Right kidney (tissue), 1 donor: ENCODE measurements around the gene CGNL1.

Source experiments
- DNase-seq: peaks from one replicate; pipeline ENCODE4 v3.0.0-alpha.2; 2016

Gene CGNL1

DNA sequence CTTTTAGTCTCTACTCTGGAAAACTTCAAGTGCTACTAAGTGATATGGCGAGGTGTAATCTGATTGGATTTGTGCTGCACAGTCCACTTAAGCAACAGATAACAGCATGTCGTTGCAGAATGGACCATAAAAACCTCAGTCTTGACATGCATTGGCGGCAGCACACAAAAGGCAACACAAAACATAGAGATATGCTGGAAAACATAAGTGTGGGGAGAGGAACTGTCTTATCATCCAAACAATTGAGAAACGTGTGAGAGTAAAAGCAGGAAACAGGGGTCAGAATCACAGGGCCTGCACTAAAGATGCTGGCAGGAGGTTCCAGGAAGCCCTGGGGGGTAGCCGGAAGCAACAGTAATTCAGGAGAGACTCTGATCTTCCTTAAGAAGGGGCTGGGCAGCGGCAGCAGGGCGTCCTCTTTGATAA, 82.1 kb downstream of the CGNL1 start:
- no peak for DNase-seq

DNA sequence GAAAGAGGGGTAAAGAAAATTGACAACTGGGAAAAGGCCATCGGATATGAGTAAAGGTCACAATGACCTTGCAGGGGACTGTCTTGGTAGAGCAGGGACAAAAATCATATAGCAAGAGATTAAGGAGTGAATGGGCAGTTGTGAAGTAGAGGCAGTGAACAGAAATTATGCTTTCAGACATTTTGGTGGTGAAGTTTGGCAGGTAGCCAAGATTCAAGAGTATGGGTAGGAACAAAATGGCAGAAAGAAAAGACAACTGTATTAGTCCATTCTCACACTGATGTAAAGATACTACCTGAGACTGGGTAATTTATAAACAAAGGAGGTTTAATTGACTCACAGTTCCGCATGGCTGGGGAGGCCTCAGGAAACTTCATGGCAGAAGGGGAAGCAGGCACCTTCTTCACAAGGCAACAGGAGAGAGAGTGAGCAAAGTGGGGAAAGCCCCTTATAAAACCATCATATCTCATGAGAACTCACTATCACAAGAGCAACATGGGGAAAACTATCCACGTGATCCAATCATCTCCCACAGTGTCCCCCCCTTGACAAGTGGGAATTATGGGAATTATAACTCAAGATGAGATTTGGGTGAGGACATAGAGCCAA, 84.0 kb downstream of the CGNL1 start:
- DNase-seq, result no peak

DNA sequence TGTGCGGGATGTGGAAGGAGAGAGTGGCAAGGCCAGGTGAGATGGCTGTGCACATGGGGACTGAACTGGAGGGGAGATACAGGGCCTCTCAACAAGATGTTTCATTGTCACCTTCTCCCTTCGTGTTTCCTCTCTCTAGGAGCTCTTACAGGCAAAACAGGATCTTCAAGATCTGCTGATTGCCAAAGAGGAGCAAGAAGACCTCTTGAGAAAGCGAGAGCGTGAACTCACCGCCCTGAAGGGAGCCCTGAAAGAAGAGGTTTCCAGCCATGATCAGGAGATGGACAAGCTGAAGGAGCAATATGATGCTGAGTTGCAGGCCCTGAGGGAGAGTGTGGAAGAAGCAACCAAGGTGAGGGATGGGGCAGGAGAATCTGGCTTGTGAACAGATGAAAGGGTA, 85.2 kb downstream of the CGNL1 start:
- no peak for DNase-seq

DNA sequence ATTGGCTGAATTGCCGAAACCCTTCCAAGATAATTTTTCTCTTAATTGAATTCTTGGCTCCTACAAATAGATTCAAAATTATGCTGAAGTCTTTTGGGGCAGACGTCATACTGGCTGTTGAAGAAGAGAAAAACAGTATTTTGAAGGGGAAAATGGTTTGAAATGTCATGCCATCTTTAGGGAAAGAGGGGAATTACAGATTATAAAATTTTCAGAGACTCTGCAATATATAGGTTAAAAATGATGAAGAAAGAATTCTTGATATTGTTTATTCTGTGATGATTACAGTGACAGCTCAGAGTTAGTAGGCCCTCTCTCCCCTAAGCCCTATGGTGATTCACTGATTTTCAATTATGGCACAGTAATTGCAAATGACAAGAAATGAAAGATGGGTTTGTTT, 86.1 kb downstream of the CGNL1 start:
- DNase-seq, result no peak

DNA sequence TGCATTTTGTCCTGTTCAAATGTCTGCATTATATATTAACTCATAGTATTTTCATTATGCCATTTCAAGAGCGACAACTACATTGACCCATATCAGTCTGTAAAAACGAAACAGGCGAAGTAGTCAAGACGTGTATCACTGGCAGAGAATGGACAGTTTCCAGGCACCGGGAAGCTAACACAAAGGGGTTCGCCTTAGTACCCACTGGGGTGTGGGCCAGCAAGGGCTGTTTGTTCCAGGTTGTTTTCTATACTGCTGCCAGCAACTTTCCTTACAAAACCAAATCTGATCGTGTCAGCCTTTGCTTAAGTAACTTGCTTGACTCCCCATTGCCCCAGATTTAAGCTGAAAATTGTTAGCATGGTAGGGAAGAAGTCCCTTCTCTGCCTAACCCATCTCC, 87.1 kb downstream of the CGNL1 start:
- DNase-seq, result no peak

DNA sequence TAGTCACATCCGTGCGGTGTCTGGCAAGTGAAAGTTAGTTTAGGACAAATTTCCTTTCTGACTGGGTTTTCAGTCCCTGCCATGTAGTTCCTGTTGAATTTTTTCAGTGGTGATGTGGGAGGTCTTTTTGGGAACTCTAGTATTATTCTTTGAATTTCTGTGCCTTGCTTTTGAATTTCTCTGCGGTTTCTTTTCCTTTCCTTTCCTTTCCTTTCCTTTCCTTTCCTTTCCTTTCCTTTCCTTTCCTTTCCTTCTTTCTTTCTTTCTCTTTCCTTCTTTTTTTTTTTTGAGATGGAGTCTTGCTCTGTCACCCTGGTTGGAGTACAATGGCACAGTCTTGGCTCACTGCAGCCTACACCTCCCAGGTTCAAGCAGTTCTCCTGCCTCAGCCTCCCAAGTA, 88.2 kb downstream of the CGNL1 start:
- no peak for DNase-seq

DNA sequence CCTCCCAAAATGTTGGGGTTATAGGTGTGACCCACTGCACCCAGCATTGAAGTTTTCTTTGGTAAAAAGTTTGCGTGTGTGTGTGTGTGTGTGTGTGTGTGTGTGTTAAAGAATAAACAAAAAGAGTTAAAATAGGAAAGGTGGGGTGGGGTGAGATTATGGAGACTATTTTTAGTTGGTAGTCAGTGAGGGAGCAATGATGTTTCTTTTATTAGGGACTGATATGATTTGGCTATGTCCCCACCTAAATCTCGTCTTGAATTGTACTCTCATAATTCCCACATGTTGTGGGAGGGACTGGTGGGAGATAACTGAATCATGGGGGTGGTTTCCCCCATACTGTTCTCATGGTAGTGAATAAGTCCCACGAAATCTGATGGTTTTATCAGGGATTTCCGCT, 92.2 kb downstream of the CGNL1 start:
- DNase-seq, result no peak

DNA sequence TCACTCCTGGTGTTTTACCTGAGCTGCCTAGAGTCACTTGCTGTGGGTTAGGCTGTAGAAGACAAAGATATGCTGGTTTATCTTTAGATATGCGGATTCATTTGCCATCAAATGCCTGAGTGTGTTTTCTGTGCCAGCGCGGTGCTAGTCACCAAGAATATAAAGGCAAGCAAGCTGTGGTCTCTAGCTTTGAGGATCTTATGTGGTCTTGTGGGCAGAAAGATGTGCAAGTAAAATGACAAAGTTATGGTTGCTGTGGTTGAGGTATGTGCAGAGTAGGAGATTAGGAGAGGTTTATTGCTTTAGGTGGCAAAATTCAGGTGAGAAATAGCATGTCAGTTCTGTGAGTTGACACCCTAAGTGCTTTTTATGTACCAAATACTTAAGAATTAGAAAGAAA, 94.2 kb downstream of the CGNL1 start:
- no peak for DNase-seq

DNA sequence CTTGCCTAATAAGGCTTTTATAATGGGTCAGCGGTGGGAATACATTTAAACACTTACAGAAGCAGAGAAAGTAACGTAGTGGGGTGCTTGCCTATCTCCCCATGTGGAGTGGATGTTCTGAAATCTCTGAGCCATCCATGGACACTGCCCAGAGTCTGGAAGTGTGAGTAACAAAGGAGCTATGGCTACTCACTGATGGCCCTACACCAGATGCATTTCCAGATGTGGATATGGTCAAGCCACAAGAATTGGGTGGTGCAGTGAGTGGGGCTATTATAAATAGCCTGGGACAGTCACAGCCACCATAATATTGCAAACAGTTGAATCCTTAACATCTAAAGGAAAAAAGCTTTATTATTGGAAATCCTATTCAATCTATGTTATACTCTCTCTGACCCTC, 96.6 kb downstream of the CGNL1 start:
- DNase-seq, result no peak

DNA sequence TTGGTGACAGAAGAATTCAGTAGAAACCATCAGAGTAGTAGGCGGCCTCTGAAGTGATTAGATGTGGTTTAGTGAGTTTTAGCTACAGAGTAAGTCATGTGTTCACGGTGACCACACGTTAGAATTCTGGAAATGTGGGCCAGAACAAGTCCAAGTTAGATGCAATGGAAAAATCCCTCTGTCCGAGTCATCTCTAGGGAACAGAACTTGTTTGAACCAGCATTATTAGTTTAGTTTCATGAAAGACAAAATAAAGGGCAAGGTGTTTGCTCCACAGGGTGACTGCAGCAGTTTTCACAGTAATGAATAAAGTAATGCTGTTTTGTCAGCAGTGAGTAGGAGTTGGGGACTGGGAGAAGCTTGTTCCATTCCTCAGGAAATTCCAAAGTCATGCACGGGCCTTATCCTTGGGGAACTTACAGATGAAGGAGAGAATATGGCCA, 100.2 kb downstream of the CGNL1 start:
- DNase-seq, result no peak

DNA sequence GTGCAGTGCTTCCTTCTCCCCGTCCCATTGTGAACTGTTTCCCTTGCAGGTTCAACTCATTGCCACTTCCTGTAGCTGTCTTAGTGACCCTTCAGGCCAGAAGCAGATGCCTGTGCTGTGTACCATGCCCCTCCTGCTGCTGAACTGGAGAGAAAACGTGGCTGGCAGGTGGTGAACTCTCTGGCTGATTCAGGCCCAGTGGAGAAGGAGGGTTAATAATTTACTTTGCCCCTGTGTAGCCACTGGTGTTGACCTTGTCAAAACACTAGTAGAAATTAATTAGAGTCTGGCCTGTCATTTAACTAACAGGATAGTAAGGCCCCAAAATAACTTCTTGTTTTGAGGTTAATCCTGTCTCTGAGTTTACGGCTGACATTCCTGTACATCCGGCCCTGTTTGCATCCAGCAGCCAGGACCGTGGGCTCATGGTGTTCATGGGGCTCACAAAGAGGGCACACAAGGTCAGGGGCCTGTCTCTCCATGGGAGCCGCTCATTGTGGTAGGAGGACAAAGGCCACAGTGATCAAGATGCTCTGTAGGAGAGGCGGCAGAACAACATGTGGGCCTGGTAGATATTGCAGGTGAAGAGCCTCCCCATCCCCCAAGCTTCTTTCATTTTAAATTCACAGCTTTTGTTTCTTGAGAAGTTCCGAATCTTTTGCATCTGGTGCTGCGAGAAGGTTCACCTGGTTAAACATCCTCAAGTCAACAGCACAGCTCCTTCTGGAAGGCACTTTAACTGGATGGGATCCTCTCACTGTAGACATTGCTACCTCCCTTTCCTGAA, 101.6 kb downstream of the CGNL1 start:
- peak; percentile 49 for DNase-seq

DNA sequence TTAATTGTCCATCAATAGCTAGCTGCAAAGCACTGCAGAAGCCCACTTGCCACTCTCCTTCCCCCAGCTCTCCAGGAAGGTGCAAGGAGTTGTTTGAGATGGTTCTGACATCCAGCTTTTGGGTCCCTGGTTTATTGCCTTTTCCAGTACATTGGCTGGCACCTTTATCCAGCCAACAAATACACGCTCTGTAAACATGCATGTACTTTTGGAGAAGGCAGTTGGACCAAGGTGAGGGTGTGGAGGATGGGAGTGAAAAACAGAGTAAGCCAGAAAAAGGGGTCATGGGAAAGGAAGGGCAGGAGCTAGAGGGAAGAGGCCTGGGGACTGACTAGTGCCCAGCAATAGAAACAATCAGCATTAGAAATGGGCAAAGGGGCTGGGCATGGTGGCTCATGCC, 102.7 kb downstream of the CGNL1 start:
- no peak for DNase-seq

DNA sequence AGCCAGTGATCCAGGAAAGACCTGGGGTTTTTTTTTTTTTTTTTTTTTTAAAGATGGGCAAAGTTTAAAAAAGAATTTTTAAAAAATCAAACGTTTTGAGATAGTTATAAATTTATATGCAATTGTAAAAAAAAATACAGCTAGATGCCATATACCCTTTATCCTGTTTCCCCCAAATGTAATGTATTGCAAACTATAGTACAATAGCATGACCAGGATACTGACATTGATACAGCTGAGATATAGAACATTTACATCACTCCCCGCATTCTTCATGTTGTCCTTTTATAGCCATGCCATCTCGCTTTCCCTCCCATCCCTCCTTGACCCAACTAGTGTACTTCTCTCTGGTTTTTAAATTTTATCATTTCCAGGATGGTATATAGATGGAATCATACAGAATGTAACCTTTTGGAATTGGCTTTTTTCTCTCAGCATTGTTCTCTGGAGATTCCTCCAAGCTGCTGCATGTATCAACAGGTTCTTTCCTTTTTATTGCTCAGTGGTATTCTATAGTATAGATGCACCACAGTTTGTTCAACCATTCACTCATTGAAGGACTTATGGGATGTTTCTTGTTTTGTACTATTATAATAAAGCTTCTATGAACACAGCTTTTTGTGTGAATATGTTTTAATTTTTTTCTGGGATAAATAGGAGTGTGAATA, 104.9 kb downstream of the CGNL1 start:
- no peak for DNase-seq

DNA sequence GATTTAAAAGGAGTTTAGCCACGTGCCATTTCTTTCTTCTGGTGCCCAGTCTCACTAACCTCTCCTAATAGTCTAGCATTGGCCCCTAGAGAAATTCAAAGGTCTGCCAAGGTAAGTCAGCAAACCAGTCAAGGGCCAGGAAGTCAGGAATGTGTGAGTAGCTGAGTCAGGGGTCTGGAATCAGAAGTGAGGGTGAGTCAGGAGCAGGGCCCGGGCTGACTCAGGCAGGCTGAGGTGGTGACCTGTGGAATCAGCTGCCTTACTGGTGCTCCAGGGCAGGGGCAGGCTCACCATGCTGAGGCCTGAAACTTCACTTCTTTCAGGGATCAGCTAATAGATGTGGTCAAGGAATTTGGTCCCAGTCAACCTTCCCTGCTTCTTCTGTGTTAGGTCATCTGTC, 109.6 kb downstream of the CGNL1 start:
- DNase-seq, result no peak

DNA sequence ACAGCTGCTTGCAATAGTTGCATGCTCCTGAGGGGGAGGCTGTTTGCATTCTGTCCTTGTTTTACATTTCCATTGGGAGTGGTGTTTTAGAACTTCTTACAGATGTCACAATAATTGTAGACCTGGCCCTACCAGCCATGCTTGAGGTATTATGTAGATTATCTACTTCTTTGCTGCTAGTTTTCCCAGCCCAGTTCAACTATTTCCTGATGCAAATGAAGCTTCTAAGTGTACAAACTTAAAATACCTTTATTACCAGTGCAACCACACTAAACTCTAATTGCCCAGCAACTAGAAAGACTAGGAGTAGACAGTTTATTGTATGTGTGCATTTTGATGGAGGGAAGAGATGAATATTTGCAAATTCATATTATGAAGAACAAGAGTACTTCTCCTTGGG, 110.5 kb downstream of the CGNL1 start:
- DNase-seq, result no peak

DNA sequence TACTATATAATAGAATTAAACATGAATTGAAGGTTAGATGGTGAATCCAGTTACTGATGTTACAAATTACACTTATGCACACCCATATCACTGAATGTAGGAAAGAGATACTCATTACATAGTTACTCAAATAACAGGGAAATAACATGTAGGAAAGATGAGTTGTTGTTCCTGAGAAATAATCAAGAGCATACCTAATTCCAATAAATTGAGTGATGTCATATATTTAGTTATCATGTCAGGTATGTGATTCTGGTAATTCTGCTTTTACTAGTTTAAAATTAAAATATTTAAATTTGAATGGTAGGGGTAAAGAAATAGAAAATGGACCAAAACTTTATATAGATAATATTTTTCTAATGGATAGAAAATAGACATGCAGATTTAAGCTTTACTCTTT, 112.8 kb downstream of the CGNL1 start:
- DNase-seq, result no peak

DNA sequence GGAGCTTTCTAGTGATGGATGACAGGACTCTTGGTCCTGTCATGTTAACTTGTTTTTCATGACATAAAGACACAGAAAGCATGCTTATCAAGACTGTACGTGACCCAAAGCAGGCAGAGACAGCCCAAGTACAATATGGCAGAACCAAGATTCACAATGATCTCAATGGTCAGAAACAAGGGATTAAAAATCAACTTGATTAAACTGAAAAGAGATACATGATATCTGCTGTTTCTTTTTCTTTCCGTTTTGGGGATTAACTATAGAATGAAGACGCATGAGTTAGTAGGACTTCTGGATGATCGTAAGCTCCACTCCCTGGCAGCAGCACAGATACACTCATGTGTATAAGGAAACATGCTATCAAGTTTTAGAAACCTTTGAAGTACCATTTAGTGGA, 117.0 kb downstream of the CGNL1 start:
- DNase-seq, result no peak

DNA sequence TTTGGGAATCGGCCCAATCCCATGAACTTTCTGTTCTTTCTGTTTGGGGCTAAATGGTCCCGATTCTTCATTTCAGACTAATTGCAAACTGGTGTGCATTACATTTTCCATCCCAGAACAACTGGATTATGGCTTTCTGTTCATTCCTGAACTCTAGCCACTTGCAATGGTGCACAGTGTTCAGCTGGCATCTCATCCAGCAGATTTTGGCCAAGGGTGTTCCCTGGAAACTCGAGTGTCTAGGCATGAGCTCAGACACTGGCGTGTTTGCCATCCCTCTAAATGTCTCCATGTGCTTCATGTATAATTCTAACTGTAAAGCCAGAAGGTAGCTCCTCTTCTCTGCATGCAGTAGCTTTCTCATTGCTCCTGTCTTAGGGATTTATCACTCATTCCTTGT, 118.3 kb downstream of the CGNL1 start:
- DNase-seq, result no peak

DNA sequence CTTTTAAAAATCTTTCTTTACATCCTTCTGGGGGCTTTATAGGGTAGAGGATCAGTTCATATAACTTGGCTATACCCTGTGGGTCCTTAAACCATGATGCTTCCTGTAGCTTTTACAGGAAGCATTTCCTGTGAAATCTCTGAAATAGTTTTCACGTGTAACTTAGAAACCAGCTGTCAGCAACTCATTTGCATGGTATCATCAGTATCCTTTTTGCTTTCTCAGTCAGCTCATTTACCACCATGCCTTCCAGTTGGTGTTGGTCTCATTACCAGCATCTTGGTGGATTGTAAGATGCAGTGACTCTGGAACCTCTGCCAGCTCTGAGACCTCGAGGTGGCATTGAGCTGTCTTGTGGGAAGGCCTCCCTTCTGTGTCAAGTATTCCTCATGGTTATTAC, 118.7 kb downstream of the CGNL1 start:
- no peak for DNase-seq

DNA sequence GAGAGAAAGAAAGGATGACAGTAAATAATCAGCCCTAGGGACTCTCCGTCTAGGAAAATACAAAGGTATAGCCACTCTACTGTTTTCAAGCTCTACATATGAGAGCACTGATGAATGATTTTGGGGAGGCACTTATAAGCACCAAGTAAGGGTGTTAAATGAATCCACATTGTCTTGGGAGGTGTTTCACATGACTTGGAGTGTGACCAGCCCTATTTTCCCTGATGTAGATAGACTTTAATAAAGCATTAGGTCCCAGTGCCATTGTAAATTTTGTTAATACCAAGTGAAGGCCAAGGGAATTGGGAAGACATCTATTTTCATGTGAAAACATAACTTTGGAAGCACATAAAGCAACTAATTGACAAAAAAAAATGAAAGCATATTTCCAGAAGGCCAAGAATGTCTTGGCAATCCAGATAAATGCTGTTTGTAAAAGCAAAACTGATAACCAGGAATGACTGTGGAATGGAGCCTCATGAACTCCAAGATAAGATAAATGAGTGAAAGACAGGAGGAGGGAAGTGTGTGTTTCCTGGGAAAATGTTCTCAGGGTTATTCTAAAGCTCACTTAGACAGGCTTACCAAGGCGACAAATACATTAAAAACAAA, 119.4 kb downstream of the CGNL1 start:
- DNase-seq, result no peak

DNA sequence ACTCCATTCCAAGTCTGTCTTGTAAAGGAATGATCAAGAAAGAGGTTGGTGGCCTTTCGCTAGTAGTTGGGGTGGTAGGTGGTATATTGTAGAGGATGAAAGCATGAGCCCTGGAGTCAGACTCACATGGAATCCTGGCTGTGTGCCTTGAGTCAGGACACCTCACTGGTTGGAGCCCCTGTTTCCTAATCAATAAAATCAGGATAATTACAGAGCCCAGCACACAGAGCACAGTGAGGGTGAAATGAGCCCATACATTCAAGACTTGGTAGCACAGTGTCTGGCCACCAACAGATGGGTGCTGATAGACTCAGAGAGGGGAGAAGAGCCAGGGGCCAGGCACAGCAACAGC, 120.3 kb downstream of the CGNL1 start:
- DNase-seq, result no peak

DNA sequence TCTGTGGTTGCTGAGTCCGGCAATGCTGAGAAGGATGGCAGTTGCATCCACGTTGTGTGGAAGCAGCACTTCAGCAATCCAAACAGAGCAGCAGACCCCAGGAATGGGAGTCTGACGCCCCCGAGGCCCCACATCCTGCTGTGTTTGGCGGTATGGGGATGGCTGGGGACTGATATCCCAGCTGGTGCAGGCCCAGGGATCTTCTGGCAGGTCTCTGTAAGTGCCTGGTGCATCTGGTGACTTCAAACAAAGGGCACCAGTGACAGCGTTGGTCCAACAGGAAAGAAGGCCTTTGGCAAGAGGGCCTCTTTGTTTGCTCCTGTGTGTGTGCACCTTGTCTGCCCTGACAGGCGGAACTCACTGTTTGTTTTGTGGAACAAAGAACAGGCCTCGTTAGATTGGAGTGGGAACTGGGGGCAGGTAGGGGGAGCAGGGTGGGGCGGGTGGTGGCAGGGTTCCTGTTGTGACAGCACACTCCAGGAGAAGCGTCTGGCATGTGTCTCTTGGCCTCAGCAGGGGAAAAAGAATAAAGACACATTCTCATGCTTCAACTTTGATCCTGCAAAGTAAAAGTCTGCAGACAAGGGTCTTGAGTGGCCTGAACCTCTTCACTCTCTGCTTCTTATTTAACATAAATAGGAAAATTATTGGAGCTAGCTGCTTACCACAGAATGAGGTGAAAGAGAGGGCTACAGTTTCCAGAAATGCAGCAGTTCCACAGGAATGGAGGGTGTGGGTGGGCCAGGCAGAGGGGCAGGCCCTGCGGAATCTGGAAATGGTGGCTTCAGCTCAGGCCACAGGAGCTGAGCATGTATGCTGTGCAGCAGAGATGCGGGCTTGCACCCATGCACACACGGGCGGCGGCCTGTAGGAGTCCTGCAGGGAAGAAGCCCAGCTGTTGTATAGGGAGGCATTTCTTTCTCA, 120.9 kb downstream of the CGNL1 start:
- DNase-seq, result no peak
